ENCODE data around the gene SOX6.

- TF ChIP-seq POLR2A (IDR thresholded peaks at IDR 0.05; ENCODE audit: low read depth, low read length) (no peak), POLR2AphosphoS5 (IDR thresholded peaks at IDR 0.05; ENCODE audit: low read depth, low read length) (no peak), TAF1 (IDR thresholded peaks at IDR 0.05; ENCODE audit: low read depth, low read length) (no peak), SPI1 (IDR thresholded peaks at IDR 0.05; ENCODE audit: low read depth, low read length) (no peak)
Observed at GRCh38 chr11:16296273-16296672, 60.1 kb downstream of the SOX6 start.

Data from GM12891 (cell line).